Right renal cortex interstitium (tissue), 3 donors: ENCODE measurements around the gene GDPD3. TPM values are rescaled to one million over a fixed set of nuclear protein-coding genes. Genes with fewer than 3 reads are reported as not detected.

Source experiments
- DNase-seq, 3 donors: peaks; one replicate each; pipeline ENCODE4 v3.0.0-alpha.2; 2013; ENCODE audit warnings: low read depth in 3 of 3, low spot score in 2 of 3
- polyA plus RNA-seq, 3 donors: library from polyadenylated mRNA; unstranded; fragments of 120-200 nt; gene quantifications; one replicate each; pipeline ENCODE4 v1.2.1, GENCODE V29; 2013; ENCODE audit not compliant: insufficient read length in 3 of 3

The GDPD3 gene
- polyA plus RNA-seq, result 1 to 10 TPM; 8.5 to 9.9 (median 9.8) TPM

GRCh38 chr16:30113031-30113710, at the start of gene GDPD3:
TSS of gene GDPD3 (minus strand) at chr16:30113537. CDS start at chr16:30113478, 59 bp downstream.
- no peak for DNase-seq

GRCh38 chr16:30157214-30157613, 43.9 kb upstream of the GDPD3 start:
- DNase-seq, result no peak

GRCh38 chr16:30155188-30155587, 41.9 kb upstream of the GDPD3 start:
- DNase-seq, result no peak

- no peak for DNase-seq
These were observed 39.2 kb upstream of the GDPD3 start for GRCh38 chr16:30152517-30152916.

GRCh38 chr16:30151091-30151490, 37.8 kb upstream of the GDPD3 start:
- DNase-seq, result no peak

GRCh38 chr16:30149250-30149930, 36.1 kb upstream of the GDPD3 start:
- no peak for DNase-seq

- no peak for DNase-seq
These were observed 34.6 kb upstream of the GDPD3 start for GRCh38 chr16:30147843-30148510.

GRCh38 chr16:30145657-30146056, 32.3 kb upstream of the GDPD3 start:
- DNase-seq, result no peak

GRCh38 chr16:30144917-30145316, 31.6 kb upstream of the GDPD3 start:
- no peak for DNase-seq

- DNase-seq, result no peak
These were observed 30.7 kb upstream of the GDPD3 start for GRCh38 chr16:30144017-30144416.

GRCh38 chr16:30143347-30143702, 30.0 kb upstream of the GDPD3 start:
- no peak for DNase-seq

- DNase-seq, result no peak
These were observed 29.5 kb upstream of the GDPD3 start for GRCh38 chr16:30142672-30143346.

- DNase-seq, result no peak
These were observed 28.4 kb upstream of the GDPD3 start for GRCh38 chr16:30141750-30142149.

GRCh38 chr16:30139583-30140481, 26.5 kb upstream of the GDPD3 start:
- no peak for DNase-seq

GRCh38 chr16:30137897-30138296, 24.6 kb upstream of the GDPD3 start:
- no peak for DNase-seq

GRCh38 chr16:30136971-30137605, 23.8 kb upstream of the GDPD3 start:
- DNase-seq, result no peak

GRCh38 chr16:30132591-30132990, 19.3 kb upstream of the GDPD3 start:
- no peak for DNase-seq

- DNase-seq, result peak in 1 of 3 donors; percentile 60
These were observed 18.6 kb upstream of the GDPD3 start for GRCh38 chr16:30131869-30132475.

GRCh38 chr16:30127993-30128392, 14.7 kb upstream of the GDPD3 start:
- DNase-seq, result no peak
